HepG2 (cell line): Measurements from ENCODE around the gene UBE2Q2. TPM values are rescaled to one million over a fixed set of nuclear protein-coding genes. Genes with fewer than 3 reads are reported as not detected.

Experiments used
- AKAP8 ChIP-seq: sonication (generic); formaldehyde crosslinking; IDR thresholded peaks from 2 replicates; pipeline ENCODE4 v1.5.1; 2020; ENCODE audit warnings: mild to moderate bottlenecking, missing genetic modification reagents
- DMAP1 ChIP-seq: IDR thresholded peaks from 2 replicates; pipeline ENCODE4 v1.6.1; 2016
- HNRNPUL1 ChIP-seq: fragments of 200-400 bp; formaldehyde crosslinking; IDR thresholded peaks from 2 replicates; pipeline ENCODE4 v1.6.1; 2017; ENCODE audit warnings: low read depth, mild to moderate bottlenecking, low read length, moderate library complexity
- RAD21 ChIP-seq: fragments of 450-650 bp; formaldehyde crosslinking; IDR thresholded peaks from 2 replicates; pipeline ENCODE4 v1.5.0; 2020; ENCODE audit warnings: mild to moderate bottlenecking
- REXO4 ChIP-seq: sonication (generic); formaldehyde crosslinking; IDR thresholded peaks from 2 replicates; pipeline ENCODE4 v1.8.0; 2022; ENCODE audit warnings: missing genetic modification reagents, mild to moderate bottlenecking, borderline replicate concordance
- SRY ChIP-seq: sonication (generic); formaldehyde crosslinking; IDR thresholded peaks from 2 replicates; pipeline ENCODE4 v1.8.0; 2022; ENCODE audit warnings: mild to moderate bottlenecking, missing genetic modification reagents
- TBL1XR1 ChIP-seq: fragments of 150-350 bp; IDR thresholded peaks from 2 replicates; pipeline ENCODE4 v1.6.1; 2014; ENCODE audit warnings: borderline replicate concordance, low read length; ENCODE audit not compliant: partially characterized antibody
- TMF1 ChIP-seq: sonication (generic); formaldehyde crosslinking; IDR thresholded peaks from 2 replicates; pipeline ENCODE4 v1.8.1; 2022; ENCODE audit warnings: low read depth, missing genetic modification reagents
- ZBTB7B ChIP-seq: sonication (generic); formaldehyde crosslinking; IDR thresholded peaks from 2 replicates; pipeline ENCODE4 v1.4.0; 2020; ENCODE audit warnings: missing genetic modification reagents
- ZNF101 ChIP-seq: sonication (generic); formaldehyde crosslinking; IDR thresholded peaks from 2 replicates; pipeline ENCODE4 v1.4.0; 2020; ENCODE audit warnings: mild to moderate bottlenecking, low read depth, missing genetic modification reagents, borderline replicate concordance
- ZNF136 ChIP-seq: sonication (generic); formaldehyde crosslinking; IDR thresholded peaks from 2 replicates; pipeline ENCODE4 v1.8.1; 2022; ENCODE audit warnings: low read depth, mild to moderate bottlenecking, moderate library complexity, missing genetic modification reagents
- ZNF160 ChIP-seq: sonication (generic); formaldehyde crosslinking; IDR thresholded peaks from 2 replicates; pipeline ENCODE4 v1.8.0; 2022; ENCODE audit warnings: mild to moderate bottlenecking, inconsistent platforms, missing genetic modification reagents
- ZNF263 ChIP-seq: sonication (generic); formaldehyde crosslinking; IDR thresholded peaks from 2 replicates; pipeline ENCODE4 v1.4.0; 2020; ENCODE audit warnings: missing genetic modification reagents
- ZNF775 ChIP-seq: sonication (generic); formaldehyde crosslinking; IDR thresholded peaks from 2 replicates; pipeline ENCODE4 v1.4.0; 2020; ENCODE audit warnings: missing genetic modification reagents, mild to moderate bottlenecking, moderate library complexity, borderline replicate concordance
- ZNF790 ChIP-seq: sonication (generic); formaldehyde crosslinking; IDR thresholded peaks from 2 replicates; pipeline ENCODE4 v1.8.0; 2022; ENCODE audit warnings: missing genetic modification reagents, mild to moderate bottlenecking, borderline replicate concordance
- ZNF891 ChIP-seq: sonication (generic); formaldehyde crosslinking; IDR thresholded peaks from 2 replicates; pipeline ENCODE4 v1.5.0; 2020; ENCODE audit warnings: mild to moderate bottlenecking, missing genetic modification reagents
- ZSCAN31 ChIP-seq: sonication (generic); formaldehyde crosslinking; IDR thresholded peaks from 2 replicates; pipeline ENCODE4 v1.5.0; 2020; ENCODE audit warnings: low read depth, mild to moderate bottlenecking, missing genetic modification reagents
- polyA plus RNA-seq, 8 experiments: library from polyadenylated mRNA; depleted of rRNA in 3 of 8; stranded (reverse) in 7 of 8; unstranded in 1 of 8; fragments of >200 nt; fragmentation: Illumina TruSeq in 4 of 8; extraction: Trizol in 4 of 8; gene quantifications; 2 replicates each; pipeline versions ENCODE4 v1.2.1 to v1.2.3, GENCODE V29; 2011 to 2016; ENCODE audit warnings: low read depth in 4 of 8, missing spikeins in 1 of 8, mixed read lengths in 1 of 8; ENCODE audit not compliant: insufficient read depth in 1 of 8
- total RNA-seq, 5 experiments: library from RNA; depleted of rRNA; stranded (reverse); fragments of >200 nt; fragmentation: Illumina TruSeq; extraction: Trizol; gene quantifications; 2 replicates each; pipeline ENCODE4 v1.2.3, GENCODE V29; 2016; ENCODE audit warnings: low read depth in 1 of 5
- TF ChIP-seq, protein P1 (sequence below): sonication (generic); formaldehyde crosslinking; IDR thresholded peaks from 2 replicates; pipeline ENCODE4 v1.5.0; 2020; ENCODE audit warnings: mild to moderate bottlenecking, missing genetic modification reagents, borderline replicate concordance
- TF ChIP-seq, protein P2 (sequence below): sonication (generic); formaldehyde crosslinking; IDR thresholded peaks from 2 replicates; pipeline ENCODE4 v1.8.0; 2022; ENCODE audit warnings: missing genetic modification reagents, mild to moderate bottlenecking, borderline replicate concordance
- TF ChIP-seq, protein P3 (sequence below): sonication (generic); formaldehyde crosslinking; IDR thresholded peaks from 2 replicates; pipeline ENCODE4 v1.5.0; 2020; ENCODE audit warnings: mild to moderate bottlenecking, missing genetic modification reagents

The UBE2Q2 gene
- total and polyA plus RNA-seq, 2 of the 13 experiments (the other 11 are each of a cell fraction or from before 2014, with no cell fraction given), result 10.6 to 20.4 TPM

DNA sequence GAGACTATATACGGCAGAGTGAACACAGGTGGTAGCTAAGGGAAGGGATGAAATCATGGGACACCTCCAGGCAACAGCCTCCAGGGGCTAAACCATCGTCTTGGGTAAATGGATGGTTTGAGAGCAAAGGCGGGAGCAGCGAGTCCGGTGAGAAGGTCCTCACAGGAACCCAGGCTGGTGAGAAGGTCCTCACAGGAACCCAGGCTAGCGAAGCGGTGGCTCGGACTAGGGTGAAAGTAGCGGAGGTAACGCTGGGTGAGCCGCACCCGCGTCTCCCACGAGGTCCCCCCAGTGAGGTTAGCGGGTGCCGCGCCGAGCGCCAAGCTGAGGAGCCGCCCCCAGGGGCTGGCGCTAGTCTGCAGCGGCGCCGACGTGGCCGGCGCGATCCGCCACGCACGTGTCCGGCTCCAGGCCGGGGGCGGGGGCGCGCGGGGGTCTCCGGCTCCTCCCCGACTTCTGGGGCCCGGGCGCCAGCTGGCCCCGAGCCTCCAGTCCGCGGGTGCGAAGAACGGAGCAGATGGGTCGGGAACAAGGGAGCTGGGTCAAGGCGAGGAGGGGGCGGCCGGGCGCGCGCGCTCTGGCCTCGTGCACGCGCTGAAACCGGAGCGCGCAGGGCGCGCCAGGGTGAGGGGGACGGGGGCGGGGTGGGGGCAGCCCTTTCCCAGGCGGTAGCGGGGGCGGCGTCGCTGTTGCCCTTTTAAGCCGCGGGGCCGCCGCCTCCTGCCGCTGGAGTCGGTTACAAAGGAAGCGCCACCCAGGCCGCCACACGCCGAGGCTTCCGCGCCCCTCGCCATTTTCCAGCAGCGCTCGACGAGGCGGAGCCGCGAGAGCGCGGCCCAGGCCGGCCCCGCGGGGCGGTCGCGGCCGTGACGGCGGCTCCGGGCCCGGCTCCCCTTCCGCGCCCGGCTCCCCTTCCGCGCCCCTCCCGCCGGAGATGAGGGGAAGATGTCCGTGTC, at the start of gene UBE2Q2 (continued):
- TF ChIP-seq ZNF263 (no peak), ZBTB7B (CRISPR knock-in tag) (no peak; the same call in 1 of the 2 replicates), ZNF101 (CRISPR knock-in tag) (no peak), TBL1XR1 (no peak), ZNF136 (no peak), TMF1 (CRISPR knock-in tag) (peak; percentile 62; the same call in 1 of the 2 replicates), DMAP1 (CRISPR knock-in tag) (no peak; the same call in 1 of the 2 replicates), ZNF775 (CRISPR knock-in tag) (no peak), HNRNPUL1 (no peak), ZNF891 (no peak), AKAP8 (CRISPR knock-in tag) (no peak), RAD21 (CRISPR knock-in tag) (no peak; the same call in 1 of the 2 replicates), REXO4 (no peak), SRY (CRISPR knock-in tag) (no peak), ZSCAN31 (0 out of 2 replicates have a peak, but pooled peaks have one; percentile 46), ZNF790 (CRISPR knock-in tag) (no peak), ZNF160 (no peak; the same call in none of the 2 replicates)
- TF ChIP-seq, protein P1, sequence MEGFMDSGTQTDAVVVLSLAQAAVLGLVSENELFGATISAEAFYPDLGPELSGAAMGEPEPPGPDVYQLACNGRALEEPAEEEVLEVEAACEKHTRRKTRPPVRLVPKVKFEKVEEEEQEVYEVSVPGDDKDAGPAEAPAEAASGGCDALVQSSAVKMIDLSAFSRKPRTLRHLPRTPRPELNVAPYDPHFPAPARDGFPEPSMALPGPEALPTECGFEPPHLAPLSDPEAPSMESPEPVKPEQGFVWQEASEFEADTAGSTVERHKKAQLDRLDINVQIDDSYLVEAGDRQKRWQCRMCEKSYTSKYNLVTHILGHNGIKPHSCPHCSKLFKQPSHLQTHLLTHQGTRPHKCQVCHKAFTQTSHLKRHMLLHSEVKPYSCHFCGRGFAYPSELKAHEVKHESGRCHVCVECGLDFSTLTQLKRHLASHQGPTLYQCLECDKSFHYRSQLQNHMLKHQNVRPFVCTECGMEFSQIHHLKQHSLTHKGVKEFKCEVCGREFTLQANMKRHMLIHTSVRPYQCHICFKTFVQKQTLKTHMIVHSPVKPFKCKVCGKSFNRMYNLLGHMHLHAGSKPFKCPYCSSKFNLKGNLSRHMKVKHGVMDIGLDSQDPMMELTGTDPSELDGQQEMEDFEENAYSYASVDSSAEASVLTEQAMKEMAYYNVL (CRISPR knock-in tag), result no peak
- TF ChIP-seq, protein P2, sequence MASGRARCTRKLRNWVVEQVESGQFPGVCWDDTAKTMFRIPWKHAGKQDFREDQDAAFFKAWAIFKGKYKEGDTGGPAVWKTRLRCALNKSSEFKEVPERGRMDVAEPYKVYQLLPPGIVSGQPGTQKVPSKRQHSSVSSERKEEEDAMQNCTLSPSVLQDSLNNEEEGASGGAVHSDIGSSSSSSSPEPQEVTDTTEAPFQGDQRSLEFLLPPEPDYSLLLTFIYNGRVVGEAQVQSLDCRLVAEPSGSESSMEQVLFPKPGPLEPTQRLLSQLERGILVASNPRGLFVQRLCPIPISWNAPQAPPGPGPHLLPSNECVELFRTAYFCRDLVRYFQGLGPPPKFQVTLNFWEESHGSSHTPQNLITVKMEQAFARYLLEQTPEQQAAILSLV, result no peak
- TF ChIP-seq, protein P3, sequence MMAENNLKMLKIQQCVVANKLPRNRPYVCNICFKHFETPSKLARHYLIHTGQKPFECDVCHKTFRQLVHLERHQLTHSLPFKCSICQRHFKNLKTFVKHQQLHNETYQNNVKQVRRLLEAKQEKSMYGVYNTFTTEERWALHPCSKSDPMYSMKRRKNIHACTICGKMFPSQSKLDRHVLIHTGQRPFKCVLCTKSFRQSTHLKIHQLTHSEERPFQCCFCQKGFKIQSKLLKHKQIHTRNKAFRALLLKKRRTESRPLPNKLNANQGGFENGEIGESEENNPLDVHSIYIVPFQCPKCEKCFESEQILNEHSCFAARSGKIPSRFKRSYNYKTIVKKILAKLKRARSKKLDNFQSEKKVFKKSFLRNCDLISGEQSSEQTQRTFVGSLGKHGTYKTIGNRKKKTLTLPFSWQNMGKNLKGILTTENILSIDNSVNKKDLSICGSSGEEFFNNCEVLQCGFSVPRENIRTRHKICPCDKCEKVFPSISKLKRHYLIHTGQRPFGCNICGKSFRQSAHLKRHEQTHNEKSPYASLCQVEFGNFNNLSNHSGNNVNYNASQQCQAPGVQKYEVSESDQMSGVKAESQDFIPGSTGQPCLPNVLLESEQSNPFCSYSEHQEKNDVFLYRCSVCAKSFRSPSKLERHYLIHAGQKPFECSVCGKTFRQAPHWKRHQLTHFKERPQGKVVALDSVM (CRISPR knock-in tag), result no peak
